MM.1S (cell line): Measurements from ENCODE around the gene CYP2C18.

Source experiments
- DNase-seq: peaks from one replicate; pipeline ENCODE4 v3.0.0-alpha.2; 2015
- H2AFZ ChIP-seq: fragments of 300-600 bp; sonication (generic); 2 replicates; pipeline ENCODE4 v1.6.0; 2016; ENCODE audit warnings: antibody characterized with exemption, low read length
- H3F3A ChIP-seq: fragments of 300-600 bp; sonication (generic); 2 replicates; pipeline ENCODE4 v1.6.1; 2016; ENCODE audit warnings: mild to moderate bottlenecking, antibody characterized with exemption, low read length, moderate library complexity, mixed read lengths; ENCODE audit not compliant: insufficient read depth
- H3K27ac ChIP-seq: fragments of 300-600 bp; sonication (generic); 2 replicates; pipeline ENCODE4 v1.5.1; 2016; ENCODE audit warnings: mild to moderate bottlenecking, low read length
- H3K27me3 ChIP-seq: fragments of 300-600 bp; sonication (generic); replicated peaks from 2 replicates; pipeline ENCODE4 v1.6.0; 2016; ENCODE audit warnings: low read length; ENCODE audit not compliant: insufficient read depth
- H3K36me3 ChIP-seq: fragments of 300-600 bp; sonication (generic); replicated peaks from 2 replicates; pipeline ENCODE4 v1.6.1; 2016; ENCODE audit warnings: mild to moderate bottlenecking, low read length, mixed read lengths; ENCODE audit not compliant: insufficient read depth
- H3K4me1 ChIP-seq: fragments of 300-600 bp; sonication (generic); 2 replicates; pipeline ENCODE4 v1.6.1; 2016; ENCODE audit warnings: low read length, mixed read lengths
- H3K4me2 ChIP-seq: fragments of 300-600 bp; sonication (generic); 2 replicates; pipeline ENCODE4 v1.6.0; 2016; ENCODE audit warnings: low read depth, low read length
- H3K4me3 ChIP-seq: fragments of 300-600 bp; sonication (generic); 2 replicates; pipeline ENCODE4 v1.5.1; 2016; ENCODE audit warnings: low read length, mixed read lengths
- H3K79me2 ChIP-seq: fragments of 300-600 bp; sonication (generic); 2 replicates; pipeline ENCODE4 v1.6.1; 2016; ENCODE audit warnings: mixed run types, low read length, mixed read lengths
- H3K9ac ChIP-seq: fragments of 300-600 bp; sonication (generic); 2 replicates; pipeline ENCODE4 v1.6.1; 2016; ENCODE audit warnings: low read length, mixed read lengths
- H3K9me2 ChIP-seq: fragments of 300-600 bp; sonication (generic); replicated peaks from 2 replicates; pipeline ENCODE4 v1.6.1; 2016; ENCODE audit warnings: mild to moderate bottlenecking, low read length, mixed read lengths; ENCODE audit not compliant: insufficient read depth
- H3K9me3 ChIP-seq: fragments of 300-600 bp; sonication (generic); replicated peaks from 2 replicates; pipeline ENCODE4 v1.6.1; 2016; ENCODE audit warnings: mild to moderate bottlenecking, low read length, mixed read lengths; ENCODE audit not compliant: insufficient read depth
- H4K20me1 ChIP-seq: fragments of 300-600 bp; sonication (generic); 2 replicates; pipeline ENCODE4 v1.6.1; 2016; ENCODE audit warnings: mild to moderate bottlenecking, low read length, moderate library complexity, mixed read lengths; ENCODE audit not compliant: insufficient read depth
- CTCF ChIP-seq: fragments of 300-600 bp; sonication (generic); IDR thresholded peaks from 2 replicates; pipeline ENCODE4 v1.5.1; 2016; ENCODE audit warnings: antibody characterized with exemption, low read length, mixed read lengths
- EZH2 ChIP-seq: fragments of 300-600 bp; sonication (generic); optimal IDR thresholded peaks from 2 replicates; pipeline ENCODE3; 2017; ENCODE audit warnings: low read depth, mild to moderate bottlenecking, antibody characterized with exemption, low read length, mixed read lengths
- EZH2phosphoT487 ChIP-seq: fragments of 300-600 bp; sonication (generic); IDR thresholded peaks from 2 replicates; pipeline ENCODE4 v1.6.1; 2018; ENCODE audit warnings: antibody characterized with exemption, low read length

The CYP2C18 gene

GRCh38 chr10:94666391-94667102, 17.0 kb upstream of the CYP2C18 start:
- H3K9me2 ChIP-seq, result no peaks in the 10 kb centered on the region
- H3K27me3 ChIP-seq, result no peaks in the 10 kb centered on the region
- no peaks in the 10 kb centered on the region for H3K9me3 ChIP-seq
- H2AFZ ChIP-seq, result no peak overlapping the region
- no peaks in the 10 kb centered on the region for H3F3A ChIP-seq
- H3K79me2 ChIP-seq, result no peaks in the 10 kb centered on the region
- TF ChIP-seq EZH2phosphoT487 (no peak), CTCF (no peak), EZH2 (no peak)
- no peaks in the 10 kb centered on the region for H4K20me1 ChIP-seq
- H3K4me2 ChIP-seq, result no peak overlapping the region
- no peak for DNase-seq
- no peaks in the 10 kb centered on the region for H3K4me1 ChIP-seq
- no peak overlapping the region for H3K4me3 ChIP-seq
- no peak overlapping the region for H3K27ac ChIP-seq
- no peaks in the 10 kb centered on the region for H3K36me3 ChIP-seq
- no peak overlapping the region for H3K9ac ChIP-seq

GRCh38 chr10:94673614-94674321, 9.8 kb upstream of the CYP2C18 start:
- no peak for TF ChIP-seq EZH2phosphoT487
- TF ChIP-seq CTCF, result no peak
- no peak for TF ChIP-seq EZH2
- H3K4me3 ChIP-seq, result no peak overlapping the region
- no peak overlapping the region for H2AFZ ChIP-seq
- no peaks in the 10 kb centered on the region for H3K36me3 ChIP-seq
- H3K9me2 ChIP-seq, result no peaks in the 10 kb centered on the region
- H3F3A ChIP-seq, result no peaks in the 10 kb centered on the region
- no peak overlapping the region for H3K4me2 ChIP-seq
- H3K4me1 ChIP-seq, result no peaks in the 10 kb centered on the region
- no peaks in the 10 kb centered on the region for H3K9me3 ChIP-seq
- H3K9ac ChIP-seq, result no peak overlapping the region
- no peak overlapping the region for H3K27ac ChIP-seq
- H3K79me2 ChIP-seq, result no peaks in the 10 kb centered on the region
- H3K27me3 ChIP-seq, result no peaks in the 10 kb centered on the region
- no peaks in the 10 kb centered on the region for H4K20me1 ChIP-seq
- no peak for DNase-seq

GRCh38 chr10:94676496-94676895, 7.0 kb upstream of the CYP2C18 start:
- DNase-seq, result no peak

More at GRCh38 chr10:94676496-94676895, 7.0 kb upstream of the CYP2C18 start:
- Histone ChIP-seq H3K9me3 (no peaks in the 10 kb centered on the region), H3K27me3 (no peaks in the 10 kb centered on the region), H3K27ac (no peak overlapping the region), H3K9ac (no peak overlapping the region), H3K79me2 (no peaks in the 10 kb centered on the region), H2AFZ (no peak overlapping the region), H3K9me2 (no peaks in the 10 kb centered on the region), H3F3A (no peaks in the 10 kb centered on the region), H4K20me1 (no peaks in the 10 kb centered on the region), H3K4me3 (no peak overlapping the region), H3K4me2 (no peak overlapping the region), H3K36me3 (no peaks in the 10 kb centered on the region), H3K4me1 (no peaks in the 10 kb centered on the region)
- TF ChIP-seq EZH2phosphoT487 (no peak), EZH2 (no peak), CTCF (no peak)
